ENCODE results near the gene SLC17A3. TPM values are rescaled to one million over a fixed set of nuclear protein-coding genes. Genes with fewer than 3 reads are reported as not detected.

SLC17A3 gene
- total RNA-seq, 1 donor, result not detected

DNA sequence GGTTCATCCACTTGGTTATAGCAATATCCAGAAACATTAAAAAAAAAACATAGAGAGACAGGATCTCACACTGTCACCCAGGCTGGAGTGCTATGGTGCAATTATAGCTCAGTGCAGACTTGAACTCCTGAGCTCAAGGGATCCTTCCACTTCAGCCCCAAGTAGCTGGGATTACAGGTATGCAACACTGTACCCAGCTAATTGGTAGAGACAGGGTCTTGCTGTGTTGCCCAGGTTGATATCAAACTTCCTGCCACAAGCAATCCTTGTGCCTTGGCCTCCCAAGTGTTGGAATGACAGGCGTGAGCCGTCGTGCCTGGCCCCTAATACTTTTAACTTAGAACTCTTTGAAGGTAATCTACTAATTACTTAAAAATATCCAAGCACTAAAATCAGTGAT is 41.4 kb downstream of the SLC17A3 start:
- H4K20me1 ChIP-seq (ENCODE audit: insufficient read depth, low read length), result no peaks in the 10 kb centered on the region
- H3K27ac ChIP-seq (ENCODE audit: low read depth, low read length), result no peak overlapping the region

DNA sequence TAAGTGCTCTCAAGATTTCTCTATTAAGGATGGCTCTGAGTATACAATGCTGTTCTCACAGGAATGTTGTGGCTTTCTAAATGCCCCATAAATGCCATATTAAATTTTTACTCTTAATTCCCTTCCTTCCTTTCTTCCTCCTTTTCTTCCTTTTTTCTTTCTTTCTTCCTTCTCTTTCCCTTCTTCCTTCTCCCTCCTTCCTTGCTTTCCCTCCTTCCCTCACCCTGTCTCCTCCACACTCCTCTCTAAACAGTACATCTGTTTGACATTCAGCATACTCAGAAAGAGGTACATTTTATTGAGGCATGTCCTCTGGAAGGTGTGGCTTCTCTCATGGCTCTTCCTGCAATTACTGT is 41.8 kb downstream of the SLC17A3 start:
- Histone ChIP-seq H4K20me1 (ENCODE audit: insufficient read depth, low read length) (no peaks in the 10 kb centered on the region), H3K27me3 (ENCODE audit: insufficient read depth, low read length) (no peaks in the 10 kb centered on the region), H3K4me1 (ENCODE audit: insufficient read depth, low read length) (no peaks in the 10 kb centered on the region), H3K27ac (ENCODE audit: low read depth, low read length) (no peak overlapping the region), H3K9me3 (ENCODE audit: low read depth, low read length) (no peaks in the 10 kb centered on the region), H3K4me3 (ENCODE audit: insufficient read depth, low read length) (no peak overlapping the region), H3K4me2 (ENCODE audit: insufficient read depth, low read length) (no peak overlapping the region), H2AFZ (ENCODE audit: low read length) (no peak overlapping the region), H3K79me2 (ENCODE audit: insufficient read depth, low read length) (no peaks in the 10 kb centered on the region), H3K36me3 (ENCODE audit: insufficient read depth, low read length) (no peaks in the 10 kb centered on the region)
- no peak for DNase-seq (ENCODE audit: insufficient read length, low spot score, missing footprints)
- TF ChIP-seq, protein P1, sequence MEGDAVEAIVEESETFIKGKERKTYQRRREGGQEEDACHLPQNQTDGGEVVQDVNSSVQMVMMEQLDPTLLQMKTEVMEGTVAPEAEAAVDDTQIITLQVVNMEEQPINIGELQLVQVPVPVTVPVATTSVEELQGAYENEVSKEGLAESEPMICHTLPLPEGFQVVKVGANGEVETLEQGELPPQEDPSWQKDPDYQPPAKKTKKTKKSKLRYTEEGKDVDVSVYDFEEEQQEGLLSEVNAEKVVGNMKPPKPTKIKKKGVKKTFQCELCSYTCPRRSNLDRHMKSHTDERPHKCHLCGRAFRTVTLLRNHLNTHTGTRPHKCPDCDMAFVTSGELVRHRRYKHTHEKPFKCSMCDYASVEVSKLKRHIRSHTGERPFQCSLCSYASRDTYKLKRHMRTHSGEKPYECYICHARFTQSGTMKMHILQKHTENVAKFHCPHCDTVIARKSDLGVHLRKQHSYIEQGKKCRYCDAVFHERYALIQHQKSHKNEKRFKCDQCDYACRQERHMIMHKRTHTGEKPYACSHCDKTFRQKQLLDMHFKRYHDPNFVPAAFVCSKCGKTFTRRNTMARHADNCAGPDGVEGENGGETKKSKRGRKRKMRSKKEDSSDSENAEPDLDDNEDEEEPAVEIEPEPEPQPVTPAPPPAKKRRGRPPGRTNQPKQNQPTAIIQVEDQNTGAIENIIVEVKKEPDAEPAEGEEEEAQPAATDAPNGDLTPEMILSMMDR (IDR thresholded peaks at IDR 0.05; ENCODE audit: extremely low read depth, low read depth, low read length), result no peak

More for the DNA sequence above, 41.4 kb downstream of the SLC17A3 start:
- Histone ChIP-seq H2AFZ (ENCODE audit: low read length) (no peak overlapping the region), H3K79me2 (ENCODE audit: insufficient read depth, low read length) (no peaks in the 10 kb centered on the region), H3K27me3 (ENCODE audit: insufficient read depth, low read length) (no peaks in the 10 kb centered on the region), H3K9me3 (ENCODE audit: low read depth, low read length) (no peaks in the 10 kb centered on the region), H3K36me3 (ENCODE audit: insufficient read depth, low read length) (no peaks in the 10 kb centered on the region), H3K4me2 (ENCODE audit: insufficient read depth, low read length) (no peak overlapping the region), H3K4me1 (ENCODE audit: insufficient read depth, low read length) (no peaks in the 10 kb centered on the region), H3K4me3 (ENCODE audit: insufficient read depth, low read length) (no peak overlapping the region)
- DNase-seq (ENCODE audit: insufficient read length, low spot score, missing footprints), result no peak
- TF ChIP-seq, protein P1 (IDR thresholded peaks at IDR 0.05; ENCODE audit: extremely low read depth, low read depth, low read length), result no peak

DNA sequence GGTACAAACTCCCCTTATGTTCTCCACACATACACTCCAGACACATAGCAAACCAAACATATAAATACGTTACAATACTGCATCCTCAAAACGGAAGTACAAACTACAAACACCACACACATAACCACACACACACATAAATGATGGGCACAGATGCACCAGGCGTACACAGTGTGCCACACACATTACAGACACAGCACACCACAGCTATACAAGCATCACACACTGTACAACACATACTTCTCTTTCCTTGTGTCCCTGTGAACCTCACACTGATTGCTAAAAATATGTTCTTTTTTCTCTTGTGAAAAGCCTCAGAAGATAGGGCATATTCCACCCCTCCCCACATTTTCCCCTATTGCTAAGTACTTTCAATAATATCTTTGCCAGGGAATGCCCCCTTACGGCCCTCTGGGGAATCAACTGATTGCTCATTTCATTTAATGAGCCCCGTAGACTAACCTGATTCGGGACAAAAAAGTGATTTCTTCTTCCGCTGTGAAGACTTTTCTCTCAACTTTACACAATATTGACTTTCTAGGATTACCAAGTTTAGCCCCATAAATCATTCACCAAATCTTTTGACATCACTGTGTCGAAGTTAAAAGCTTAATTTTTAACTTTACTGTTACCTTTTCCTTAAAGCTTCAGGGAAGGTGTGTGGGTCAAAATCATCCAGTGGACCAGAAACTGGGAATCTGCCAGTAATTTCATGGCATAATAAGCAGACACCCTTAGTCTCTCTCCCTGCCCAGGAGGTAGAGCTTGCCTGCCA is 42.3 kb downstream of the SLC17A3 start, which contains the start of gene SLC17A1:
Gene SLC17A1, minus strand, starts transcription at position 521 of the 775 bp plus-strand sequence. CDS start 1,495 bp downstream, outside the sequence.
- no peaks in the 10 kb centered on the region for H3K4me1 ChIP-seq (ENCODE audit: insufficient read depth, low read length)

DNA sequence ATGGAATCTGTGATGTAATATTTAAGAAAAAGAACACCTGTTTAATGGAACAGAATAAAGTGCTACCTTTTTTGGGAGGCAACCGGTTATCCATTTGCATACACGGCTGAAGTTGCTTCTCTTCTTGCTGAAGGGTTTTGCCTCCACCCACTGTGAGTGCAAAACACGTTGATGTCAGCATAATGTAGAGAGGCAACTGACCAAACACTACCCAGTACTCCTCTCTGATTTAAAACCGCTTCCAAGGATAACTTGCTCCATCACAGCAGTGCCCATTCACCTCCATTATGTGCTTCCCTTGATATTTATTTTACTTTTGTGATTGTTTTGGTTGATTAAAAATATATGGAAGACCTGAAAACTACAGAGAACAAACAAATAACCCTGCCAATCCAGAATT is 43.6 kb downstream of the SLC17A3 start:
- no peaks in the 10 kb centered on the region for H3K4me1 ChIP-seq (ENCODE audit: insufficient read depth, low read length)
- H3K4me3 ChIP-seq (ENCODE audit: insufficient read depth, low read length), result no peak overlapping the region
- no peaks in the 10 kb centered on the region for H3K36me3 ChIP-seq (ENCODE audit: insufficient read depth, low read length)
- H2AFZ ChIP-seq (ENCODE audit: low read length), result no peak overlapping the region
- H3K27me3 ChIP-seq (ENCODE audit: insufficient read depth, low read length), result no peaks in the 10 kb centered on the region
- no peak for DNase-seq (ENCODE audit: insufficient read length, low spot score, missing footprints)
- H3K9me3 ChIP-seq (ENCODE audit: low read depth, low read length), result no peaks in the 10 kb centered on the region
- H3K4me2 ChIP-seq (ENCODE audit: insufficient read depth, low read length), result no peak overlapping the region
- H3K79me2 ChIP-seq (ENCODE audit: insufficient read depth, low read length), result no peaks in the 10 kb centered on the region
- H4K20me1 ChIP-seq (ENCODE audit: insufficient read depth, low read length), result no peaks in the 10 kb centered on the region
- TF ChIP-seq, protein P1 (IDR thresholded peaks at IDR 0.05; ENCODE audit: extremely low read depth, low read depth, low read length), result no peak
- no peak overlapping the region for H3K27ac ChIP-seq (ENCODE audit: low read depth, low read length)

More for the DNA sequence above, 42.3 kb downstream of the SLC17A3 start, which contains the start of gene SLC17A1:
- Histone ChIP-seq H3K27me3 (ENCODE audit: insufficient read depth, low read length) (no peaks in the 10 kb centered on the region), H3K9me3 (ENCODE audit: low read depth, low read length) (no peaks in the 10 kb centered on the region), H3K27ac (ENCODE audit: low read depth, low read length) (no peak within 1 kb of the TSS), H2AFZ (ENCODE audit: low read length) (no peak within 1 kb of the TSS), H3K79me2 (ENCODE audit: insufficient read depth, low read length) (no peaks in the 10 kb centered on the region), H3K36me3 (ENCODE audit: insufficient read depth, low read length) (no peaks in the 10 kb centered on the region), H3K4me3 (ENCODE audit: insufficient read depth, low read length) (no peak within 1 kb of the TSS), H4K20me1 (ENCODE audit: insufficient read depth, low read length) (no peaks in the 10 kb centered on the region), H3K4me2 (ENCODE audit: insufficient read depth, low read length) (no peak within 1 kb of the TSS)
- TF ChIP-seq, protein P1 (IDR thresholded peaks at IDR 0.05; ENCODE audit: extremely low read depth, low read depth, low read length), result no peak
- no peak for DNase-seq (ENCODE audit: insufficient read length, low spot score, missing footprints)
